Stimulated activated naive B cell treated with anti-CD40 and anti-IgM and Interleukin-4, amounts not matched to agents 10 μg/mL and 1 μg/mL and 100 μg/mL, for 72 hours (primary cell): Measurements from ENCODE around the gene MYO6.

Experiments used
- ATAC-seq, 2 donors: fragments of 150-1000 bp; cut with Tn5 transposase; replicated peaks; 2 replicates each; pipeline ENCODE4 v1.10.0; 2021; ENCODE audit warnings: moderate library complexity in 1 of 2
- DNase-seq: peaks from one replicate; pipeline ENCODE4 v3.0.0; 2021
- H3K27ac Mint-ChIP-seq: one replicate; pipeline ENCODE4 v1.8.0; 2022; ENCODE audit warnings: mild to moderate bottlenecking, mixed read lengths
- H3K27me3 Mint-ChIP-seq, 2 donors: one replicate each; pipeline ENCODE4 v1.8.0; 2022; ENCODE audit warnings: mixed read lengths in 2 of 2
- H3K36me3 Mint-ChIP-seq, 2 donors: one replicate each; pipeline ENCODE4 v1.8.0; 2022; ENCODE audit warnings: mixed read lengths in 2 of 2, mild to moderate bottlenecking in 1 of 2
- H3K4me1 Mint-ChIP-seq, 2 donors: one replicate each; pipeline ENCODE4 v1.8.0; 2022; ENCODE audit warnings: mixed read lengths in 2 of 2, mild to moderate bottlenecking in 1 of 2
- H3K4me3 Mint-ChIP-seq, 2 donors: one replicate each; pipeline ENCODE4 v1.8.0; 2022; ENCODE audit warnings: mild to moderate bottlenecking in 2 of 2, mixed read lengths in 2 of 2, moderate library complexity in 1 of 2
- H3K9me3 Mint-ChIP-seq, 2 donors: one replicate each; pipeline ENCODE4 v1.8.0; 2022; ENCODE audit warnings: mixed read lengths in 2 of 2, mild to moderate bottlenecking in 1 of 2

Gene MYO6

GRCh38 chr6:75752365-75752764 is 3.3 kb downstream of the MYO6 start:
- ATAC-seq (no peak), DNase-seq (no peak)
- Mint-ChIP-seq H3K9me3 (no peaks in the 10 kb centered on the region), H3K27me3 (peaks cover 40 to 63% of the 10 kb centered on the region in 2 donors), H3K36me3 (no peaks in the 10 kb centered on the region), H3K27ac (no peak overlapping the region), H3K4me3 (no peak overlapping the region), H3K4me1 (peaks cover 6 to 17% of the 10 kb centered on the region in 2 donors)

GRCh38 chr6:75755704-75756103 is 6.7 kb downstream of the MYO6 start:
- Mint-ChIP-seq H3K9me3 (no peaks in the 10 kb centered on the region), H3K4me3 (no peak overlapping the region), H3K27ac (no peak overlapping the region), H3K27me3 (peaks cover 46 to 72% of the 10 kb centered on the region in 2 donors), H3K4me1 (peaks cover 1 to 4% of the 10 kb centered on the region in 2 donors), H3K36me3 (no peaks in the 10 kb centered on the region)
- DNase-seq (no peak), ATAC-seq (no peak)

GRCh38 chr6:75757295-75757694 is 8.3 kb downstream of the MYO6 start:
- ATAC-seq, result no peak
- Mint-ChIP-seq H3K27me3 (peaks cover 49 to 76% of the 10 kb centered on the region in 2 donors), H3K9me3 (no peaks in the 10 kb centered on the region), H3K4me1 (peaks cover 1 to 4% of the 10 kb centered on the region in 2 donors), H3K27ac (no peak overlapping the region), H3K36me3 (no peaks in the 10 kb centered on the region), H3K4me3 (no peak overlapping the region)
- DNase-seq, result no peak

- no peak overlapping the region for H3K4me3 Mint-ChIP-seq
- ATAC-seq (no peak), DNase-seq (no peak)
- H3K9me3 Mint-ChIP-seq, result no peaks in the 10 kb centered on the region
- no peaks in the 10 kb centered on the region for H3K36me3 Mint-ChIP-seq
- H3K27me3 Mint-ChIP-seq, result peaks cover 41 to 71% of the 10 kb centered on the region in 2 donors
- peaks cover 1 to 4% of the 10 kb centered on the region in 2 donors for H3K4me1 Mint-ChIP-seq
- no peak overlapping the region for H3K27ac Mint-ChIP-seq
Observed at GRCh38 chr6:75758061-75758460, 9.0 kb downstream of the MYO6 start.

GRCh38 chr6:75759207-75759606 is 10.2 kb downstream of the MYO6 start:
- Mint-ChIP-seq H3K27me3 (peaks cover 44 to 66% of the 10 kb centered on the region in 2 donors), H3K9me3 (no peaks in the 10 kb centered on the region), H3K4me1 (peaks cover 1 to 4% of the 10 kb centered on the region in 2 donors), H3K27ac (peak overlapping the region; percentile 17), H3K36me3 (no peaks in the 10 kb centered on the region), H3K4me3 (no peak overlapping the region)
- ATAC-seq (no peak), DNase-seq (no peak)

GRCh38 chr6:75760320-75760719 is 11.3 kb downstream of the MYO6 start:
- no peak overlapping the region for H3K4me3 Mint-ChIP-seq
- peaks cover 1 to 4% of the 10 kb centered on the region in 2 donors for H3K4me1 Mint-ChIP-seq
- H3K27ac Mint-ChIP-seq, result no peak overlapping the region
- peaks cover 40 to 63% of the 10 kb centered on the region in 2 donors for H3K27me3 Mint-ChIP-seq
- no peak for ATAC-seq
- no peak for DNase-seq
- H3K9me3 Mint-ChIP-seq, result no peaks in the 10 kb centered on the region
- no peaks in the 10 kb centered on the region for H3K36me3 Mint-ChIP-seq

- DNase-seq, result no peak
- no peaks in the 10 kb centered on the region for H3K36me3 Mint-ChIP-seq
- peaks cover 34 to 55% of the 10 kb centered on the region in 2 donors for H3K27me3 Mint-ChIP-seq
- no peaks in the 10 kb centered on the region for H3K9me3 Mint-ChIP-seq
- ATAC-seq, result no peak
- H3K27ac Mint-ChIP-seq, result no peak overlapping the region
- no peak overlapping the region for H3K4me3 Mint-ChIP-seq
- H3K4me1 Mint-ChIP-seq, result peaks cover 1 to 4% of the 10 kb centered on the region in 2 donors
Observed at GRCh38 chr6:75761489-75761888, 12.4 kb downstream of the MYO6 start.

GRCh38 chr6:75762063-75762462 is 13.0 kb downstream of the MYO6 start:
- no peak overlapping the region for H3K4me3 Mint-ChIP-seq
- no peak overlapping the region for H3K27ac Mint-ChIP-seq
- ATAC-seq (no peak), DNase-seq (no peak)
- peaks cover 1 to 4% of the 10 kb centered on the region in 2 donors for H3K4me1 Mint-ChIP-seq
- H3K9me3 Mint-ChIP-seq, result no peaks in the 10 kb centered on the region
- H3K27me3 Mint-ChIP-seq, result peaks cover 33 to 52% of the 10 kb centered on the region in 2 donors
- no peaks in the 10 kb centered on the region for H3K36me3 Mint-ChIP-seq

- ATAC-seq (no peak), DNase-seq (no peak)
- Mint-ChIP-seq H3K9me3 (no peaks in the 10 kb centered on the region), H3K27ac (no peak overlapping the region), H3K4me3 (no peak overlapping the region), H3K36me3 (no peaks in the 10 kb centered on the region), H3K4me1 (no peaks in the 10 kb centered on the region), H3K27me3 (peaks cover 26 to 37% of the 10 kb centered on the region in 2 donors)
Observed at GRCh38 chr6:75766387-75766786, 17.3 kb downstream of the MYO6 start.

GRCh38 chr6:75770844-75771243 is 21.8 kb downstream of the MYO6 start:
- no peak overlapping the region for H3K4me3 Mint-ChIP-seq
- ATAC-seq, result no peak
- no peak overlapping the region for H3K27ac Mint-ChIP-seq
- no peaks in the 10 kb centered on the region for H3K36me3 Mint-ChIP-seq
- H3K4me1 Mint-ChIP-seq, result no peaks in the 10 kb centered on the region
- peaks cover 24 to 27% of the 10 kb centered on the region in 2 donors for H3K27me3 Mint-ChIP-seq
- no peaks in the 10 kb centered on the region for H3K9me3 Mint-ChIP-seq
- no peak for DNase-seq

GRCh38 chr6:75775219-75775618 is 26.2 kb downstream of the MYO6 start:
- Mint-ChIP-seq H3K4me3 (no peak overlapping the region), H3K9me3 (no peaks in the 10 kb centered on the region), H3K36me3 (no peaks in the 10 kb centered on the region), H3K4me1 (no peaks in the 10 kb centered on the region), H3K27ac (no peak overlapping the region), H3K27me3 (peaks cover 7 to 17% of the 10 kb centered on the region in 2 donors)
- DNase-seq, result no peak
- no peak for ATAC-seq

- no peak for DNase-seq
- Mint-ChIP-seq H3K27me3 (peaks cover 6 to 17% of the 10 kb centered on the region in 2 donors), H3K4me3 (no peak overlapping the region), H3K9me3 (no peaks in the 10 kb centered on the region), H3K36me3 (no peaks in the 10 kb centered on the region), H3K4me1 (no peaks in the 10 kb centered on the region), H3K27ac (no peak overlapping the region)
- ATAC-seq, result no peak
Observed at GRCh38 chr6:75776461-75776860, 27.4 kb downstream of the MYO6 start.

GRCh38 chr6:75778757-75779156 is 29.7 kb downstream of the MYO6 start:
- H3K4me1 Mint-ChIP-seq, result no peaks in the 10 kb centered on the region
- no peaks in the 10 kb centered on the region for H3K36me3 Mint-ChIP-seq
- no peak for ATAC-seq
- no peak overlapping the region for H3K27ac Mint-ChIP-seq
- no peak overlapping the region for H3K4me3 Mint-ChIP-seq
- no peak for DNase-seq
- H3K9me3 Mint-ChIP-seq, result no peaks in the 10 kb centered on the region
- peaks cover 8 to 10% of the 10 kb centered on the region in 2 donors for H3K27me3 Mint-ChIP-seq

GRCh38 chr6:75786152-75786551 is 37.1 kb downstream of the MYO6 start:
- Mint-ChIP-seq H3K4me3 (no peak overlapping the region), H3K27me3 (peaks cover 16 to 34% of the 10 kb centered on the region in 2 donors), H3K4me1 (no peaks in the 10 kb centered on the region), H3K27ac (no peak overlapping the region), H3K9me3 (no peaks in the 10 kb centered on the region), H3K36me3 (no peaks in the 10 kb centered on the region)
- DNase-seq, result no peak
- no peak for ATAC-seq

- Mint-ChIP-seq H3K36me3 (no peaks in the 10 kb centered on the region), H3K27me3 (peaks cover 11 to 25% of the 10 kb centered on the region in 2 donors), H3K4me1 (no peaks in the 10 kb centered on the region), H3K27ac (no peak overlapping the region), H3K4me3 (no peak overlapping the region), H3K9me3 (no peaks in the 10 kb centered on the region)
- DNase-seq, result no peak
- ATAC-seq, result no peak
Observed at GRCh38 chr6:75788894-75789293, 39.9 kb downstream of the MYO6 start.

GRCh38 chr6:75791881-75792280 is 42.8 kb downstream of the MYO6 start:
- Mint-ChIP-seq H3K4me1 (no peaks in the 10 kb centered on the region), H3K27me3 (peaks cover 6 to 18% of the 10 kb centered on the region in 2 donors), H3K27ac (no peak overlapping the region), H3K4me3 (no peak overlapping the region), H3K36me3 (no peaks in the 10 kb centered on the region), H3K9me3 (peaks cover 0 to 2% of the 10 kb centered on the region in 2 donors)
- DNase-seq, result no peak
- no peak for ATAC-seq
